AG04450 (cell line): ENCODE data around the gene MAD2L2. TPM values are rescaled to one million over a fixed set of nuclear protein-coding genes. Genes with fewer than 3 reads are reported as not detected.

Experiments used
- CTCF ChIA-PET: fragments of 300-600, 350-600 bp; formaldehyde crosslinking; extraction: SDS; loops from one replicate; lab custom pipeline; 2022; ENCODE audit warnings: antibody characterized with exemption, inconsistent platforms; lab: Charles Lee
- POLR2A ChIA-PET: fragments of 350-600 bp; formaldehyde crosslinking; extraction: SDS; loops from one replicate; lab custom pipeline; 2021; ENCODE audit warnings: antibody characterized with exemption, inconsistent platforms; lab: Yijun Ruan, JAX
- DNase-seq: peaks from one replicate; pipeline ENCODE4 v3.0.0-alpha.2; 2011; ENCODE audit warnings: low read depth, low spot score
- H3K27ac ChIP-seq: one replicate; pipeline ENCODE4 v1.5.1; 2012; ENCODE audit warnings: low read depth, low read length, control low read depth
- H3K27me3 ChIP-seq: one replicate; pipeline ENCODE4 v1.6.0; 2012; ENCODE audit warnings: low read length; ENCODE audit not compliant: control insufficient read depth, insufficient read depth
- H3K4me3 ChIP-seq: 2 replicates; pipeline ENCODE4 v1.5.1; 2011; ENCODE audit warnings: mild to moderate bottlenecking, low read depth, low read length, control low read depth
- H3K9me3 ChIP-seq: 2 replicates; pipeline ENCODE4 v1.5.1; 2012; ENCODE audit warnings: low read length; ENCODE audit not compliant: control insufficient read depth, insufficient read depth
- CTCF ChIP-seq: IDR thresholded peaks from 2 replicates; pipeline ENCODE4 v1.5.1; 2011; ENCODE audit warnings: low read depth, low read length, control low read depth, inconsistent platforms
- polyA plus RNA-seq: library from polyadenylated mRNA; depleted of rRNA; stranded (reverse); fragments of >200 nt; gene quantifications from 2 replicates; pipeline ENCODE4 v1.2.3, GENCODE V29; 2011

The MAD2L2 gene
- polyA plus RNA-seq, 1 experiment = 34.9 TPM

- peaks cover 16% of the 10 kb centered on the region for H3K27me3 ChIP-seq
- ChIA-PET CTCF (interaction anchor here (0.9 to 1.3 kb wide), 2 partner anchors 29 to 34 kb away, joined by 3 to 4 read pairs; no protein-coding TSS in a partner anchor), POLR2A (no interaction called here)
- H3K9me3 ChIP-seq = no peaks in the 10 kb centered on the region; the same call in 1 of the 2 replicates
- DNase-seq = no peak
- no peak overlapping the region for H3K27ac ChIP-seq
- no peak for TF ChIP-seq CTCF
- H3K4me3 ChIP-seq = no peak overlapping the region
These were observed 4.3 kb upstream of the MAD2L2 start for GRCh38 chr1:11685210-11685752.

GRCh38 chr1:11684070-11684469 is 3.1 kb upstream of the MAD2L2 start:
- Histone ChIP-seq H3K9me3 (no peaks in the 10 kb centered on the region; the same call in 1 of the 2 replicates), H3K27ac (no peak overlapping the region), H3K4me3 (no peak overlapping the region), H3K27me3 (peaks cover 7% of the 10 kb centered on the region)
- no peak for TF ChIP-seq CTCF
- ChIA-PET POLR2A (interaction anchor here (0.5 kb wide), 1 partner anchor 421 kb away, joined by 3 read pairs; no protein-coding TSS in a partner anchor), CTCF (interaction anchor here (1.3 kb wide), 1 partner anchor 30 kb away, joined by 3 read pairs; no protein-coding TSS in a partner anchor)
- no peak for DNase-seq

- no peak overlapping the region for H3K4me3 ChIP-seq
- H3K27me3 ChIP-seq = peaks cover 1% of the 10 kb centered on the region
- H3K27ac ChIP-seq = no peak overlapping the region
- POLR2A ChIA-PET = no interaction called here
- DNase-seq = no peak
- no peaks in the 10 kb centered on the region; the same call in 1 of the 2 replicates for H3K9me3 ChIP-seq
- no peak for TF ChIP-seq CTCF
- CTCF ChIA-PET = interaction anchor here (1.0 to 2.4 kb wide), 8 partner anchors 18 to 210 kb away, joined by 3 to 17 read pairs (median 4); partner anchors contain the start of gene FBXO6
These were observed 1.9 kb upstream of the MAD2L2 start for GRCh38 chr1:11682799-11683198.

GRCh38 chr1:11682287-11682771 is 1.4 kb upstream of the MAD2L2 start:
- CTCF ChIA-PET = interaction anchor here (0.7 to 2.4 kb wide), 11 partner anchors 13 to 211 kb away, joined by 3 to 17 read pairs (median 4); partner anchors contain the start of gene FBXO6
- no peaks in the 10 kb centered on the region; the same call in 1 of the 2 replicates for H3K9me3 ChIP-seq
- no peaks in the 10 kb centered on the region for H3K27me3 ChIP-seq
- POLR2A ChIA-PET = interaction anchor here (1.3 kb wide), 1 partner anchor 11 kb away, joined by 4 read pairs; no protein-coding TSS in a partner anchor
- H3K4me3 ChIP-seq = no peak overlapping the region
- DNase-seq = no peak
- H3K27ac ChIP-seq = no peak overlapping the region
- no peak for TF ChIP-seq CTCF
